Left ventricle myocardium inferior (tissue), 1 donor: ENCODE data around the gene MAGEC3. TPM values are rescaled to one million over a fixed set of nuclear protein-coding genes. Genes with fewer than 3 reads are reported as not detected.

ENCODE experiments used
- DNase-seq: peaks from one replicate; pipeline ENCODE4 v3.0.0-alpha.2; 2020
- H3K27ac ChIP-seq: fragments of 200-600 bp; replicated peaks from 2 replicates; pipeline ENCODE4 v1.8.0; 2021
- H3K27me3 ChIP-seq: fragments of 200-600 bp; 2 replicates; pipeline ENCODE4 v1.8.0; 2021; ENCODE audit warnings: low read depth
- H3K36me3 ChIP-seq: fragments of 200-600 bp; 2 replicates; pipeline ENCODE4 v1.8.0; 2021
- H3K4me1 ChIP-seq: fragments of 200-600 bp; 2 replicates; pipeline ENCODE4 v1.8.0; 2021
- H3K4me3 ChIP-seq: fragments of 200-600 bp; 2 replicates; pipeline ENCODE4 v1.8.0; 2021; ENCODE audit warnings: mild to moderate bottlenecking, moderate library complexity
- H3K9me3 ChIP-seq: fragments of 200-600 bp; replicated peaks from 2 replicates; pipeline ENCODE4 v1.8.0; 2021
- intact Hi-C: fragments of 100-400 bp; cut with micrococcal nuclease; formaldehyde crosslinking; loops from one replicate; pipeline ENCODE4 v1.11.0; 2022
- total RNA-seq: library from RNA; stranded (reverse); fragmentation: NEBNext Ultra II Directional; extraction: Animal tissue kit (Norgen Biotek cat#: 25700); gene quantifications from one replicate; pipeline ENCODE4 v1.2.1, GENCODE V29; 2021
- TF ChIP-seq, protein P1 (sequence below): fragments of 200-600 bp; IDR thresholded peaks from 2 replicates; pipeline ENCODE4 v1.8.0; 2021; ENCODE audit warnings: antibody characterized with exemption, mild to moderate bottlenecking, borderline replicate concordance
- donor health status: DM: no; HTN: yes; CAD: no; lungs with severe emphysema.

The MAGEC3 gene
- total RNA-seq, 1 donor from 2014 or later, result not detected

DNA sequence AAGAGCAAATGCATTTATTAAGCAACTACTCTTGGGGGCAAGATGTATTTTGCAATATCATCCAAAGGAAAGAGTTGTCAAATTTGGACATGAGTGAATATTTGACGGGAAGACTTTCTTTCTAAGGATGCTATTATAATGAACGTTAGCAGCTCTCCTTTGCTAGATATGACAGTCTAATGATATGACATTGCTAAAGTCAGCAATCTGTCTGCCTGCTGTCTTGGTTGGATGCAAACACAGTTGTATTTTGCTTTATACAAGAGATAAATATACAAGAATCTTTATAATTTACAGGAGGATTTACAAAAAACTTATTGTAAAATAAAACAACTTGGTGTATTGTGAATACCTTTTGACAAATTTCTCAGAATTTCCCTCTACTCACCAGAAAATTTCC is 103.1 kb downstream of the MAGEC3 start:
- intact Hi-C loops, result no loop called here
- Histone ChIP-seq H3K9me3 (no peaks in the 10 kb centered on the region), H3K27ac (no peak overlapping the region), H3K4me1 (no peaks in the 10 kb centered on the region), H3K36me3 (no peaks in the 10 kb centered on the region), H3K27me3 (no peaks in the 10 kb centered on the region), H3K4me3 (no peak overlapping the region)
- no peak for DNase-seq
- TF ChIP-seq, protein P1, sequence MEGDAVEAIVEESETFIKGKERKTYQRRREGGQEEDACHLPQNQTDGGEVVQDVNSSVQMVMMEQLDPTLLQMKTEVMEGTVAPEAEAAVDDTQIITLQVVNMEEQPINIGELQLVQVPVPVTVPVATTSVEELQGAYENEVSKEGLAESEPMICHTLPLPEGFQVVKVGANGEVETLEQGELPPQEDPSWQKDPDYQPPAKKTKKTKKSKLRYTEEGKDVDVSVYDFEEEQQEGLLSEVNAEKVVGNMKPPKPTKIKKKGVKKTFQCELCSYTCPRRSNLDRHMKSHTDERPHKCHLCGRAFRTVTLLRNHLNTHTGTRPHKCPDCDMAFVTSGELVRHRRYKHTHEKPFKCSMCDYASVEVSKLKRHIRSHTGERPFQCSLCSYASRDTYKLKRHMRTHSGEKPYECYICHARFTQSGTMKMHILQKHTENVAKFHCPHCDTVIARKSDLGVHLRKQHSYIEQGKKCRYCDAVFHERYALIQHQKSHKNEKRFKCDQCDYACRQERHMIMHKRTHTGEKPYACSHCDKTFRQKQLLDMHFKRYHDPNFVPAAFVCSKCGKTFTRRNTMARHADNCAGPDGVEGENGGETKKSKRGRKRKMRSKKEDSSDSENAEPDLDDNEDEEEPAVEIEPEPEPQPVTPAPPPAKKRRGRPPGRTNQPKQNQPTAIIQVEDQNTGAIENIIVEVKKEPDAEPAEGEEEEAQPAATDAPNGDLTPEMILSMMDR, result no peak

DNA sequence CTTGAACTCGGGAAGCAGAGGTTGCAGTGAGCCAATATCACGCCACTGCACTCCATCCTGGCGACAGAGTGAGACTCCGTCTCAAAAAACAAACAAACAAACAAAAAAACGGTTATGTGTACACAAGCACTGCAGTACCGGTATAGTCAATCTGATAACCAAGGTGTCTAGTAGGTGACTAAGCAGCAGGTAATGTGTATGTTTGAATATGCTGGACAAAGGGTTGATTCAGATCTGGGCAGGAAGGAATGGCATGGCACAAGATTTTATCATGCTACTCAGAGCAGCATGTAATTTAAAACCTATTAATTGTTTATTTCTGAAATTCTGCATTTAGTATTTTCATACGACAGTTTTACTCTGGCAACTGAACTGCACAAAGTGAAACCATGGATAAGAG is 107.3 kb downstream of the MAGEC3 start:
- TF ChIP-seq, protein P1, result no peak
- no peak for DNase-seq
- no peaks in the 10 kb centered on the region for H3K36me3 ChIP-seq
- H3K4me3 ChIP-seq, result no peak overlapping the region
- intact Hi-C loops, result no loop called here
- no peak overlapping the region for H3K27ac ChIP-seq
- no peaks in the 10 kb centered on the region for H3K27me3 ChIP-seq
- H3K9me3 ChIP-seq, result no peaks in the 10 kb centered on the region
- H3K4me1 ChIP-seq, result no peaks in the 10 kb centered on the region

DNA sequence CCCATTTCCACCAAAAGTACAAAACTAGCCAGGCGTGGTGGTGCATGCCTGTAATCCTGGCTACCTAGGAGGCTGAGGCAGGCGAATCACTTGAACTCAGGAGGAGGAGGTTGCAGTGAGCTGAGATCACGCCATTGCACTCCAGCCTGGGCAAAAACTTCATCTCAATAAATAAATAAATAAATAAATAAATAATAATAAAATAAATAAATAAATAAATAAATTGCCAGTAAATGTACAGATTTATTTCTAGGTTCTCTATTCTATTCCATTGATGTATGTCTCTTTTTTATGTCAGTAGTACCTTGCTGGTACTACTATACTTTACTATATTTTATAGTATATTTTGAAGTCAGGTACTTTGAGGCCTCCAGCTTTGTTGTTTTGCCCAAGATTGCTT is 109.2 kb downstream of the MAGEC3 start:
- TF ChIP-seq, protein P1, result no peak
- Histone ChIP-seq H3K27me3 (no peaks in the 10 kb centered on the region), H3K4me1 (no peaks in the 10 kb centered on the region), H3K9me3 (no peaks in the 10 kb centered on the region), H3K36me3 (no peaks in the 10 kb centered on the region), H3K27ac (no peak overlapping the region), H3K4me3 (no peak overlapping the region)
- no peak for DNase-seq
- intact Hi-C loops, result no loop called here

Other genes starting within 250 kb of the MAGEC3 start
- gene SPANXA2, start 248.6 kb upstream of the MAGEC3 start, total RNA-seq, result not detected
- gene SPANXD, start 139.6 kb upstream of the MAGEC3 start, total RNA-seq, result not detected
- not detected for gene MAGEC1, start 65.6 kb downstream of the MAGEC3 start, total RNA-seq